DMS79 (cell line): ENCODE results near the gene MAX.
A peak's percentile ranks its signal among the peaks of the same experiment; 100 is the strongest.

ENCODE experiments used
- DNase-seq: peaks from one replicate; lab custom pipeline; 2025; lab: John Stamatoyannopoulos, UW

The MAX gene

GRCh38 chr14:65072937-65073336, 29.4 kb downstream of the MAX start:
- DNase-seq, result no peak

GRCh38 chr14:65072256-65072655, 30.1 kb downstream of the MAX start:
- DNase-seq, result no peak

- no peak for DNase-seq
Observed at GRCh38 chr14:65071544-65071943, 30.8 kb downstream of the MAX start.

- DNase-seq, result peak; percentile 93
Observed at GRCh38 chr14:65070471-65070976, 31.8 kb downstream of the MAX start.

- no peak for DNase-seq
Observed at GRCh38 chr14:65069874-65070413, 32.4 kb downstream of the MAX start.

GRCh38 chr14:65065719-65066118, 36.6 kb downstream of the MAX start:
- no peak for DNase-seq

GRCh38 chr14:65062096-65063075, 39.9 kb downstream of the MAX start:
- DNase-seq, result no peak

- no peak for DNase-seq
Observed at GRCh38 chr14:65057695-65058094, 44.6 kb downstream of the MAX start.

- DNase-seq, result no peak
Observed at GRCh38 chr14:65054471-65055085, 47.7 kb downstream of the MAX start.

GRCh38 chr14:65053466-65053865, 48.9 kb downstream of the MAX start:
- no peak for DNase-seq

GRCh38 chr14:65052832-65053231, 49.5 kb downstream of the MAX start:
- no peak for DNase-seq

- no peak for DNase-seq
Observed at GRCh38 chr14:65045709-65046108, 56.6 kb downstream of the MAX start.

GRCh38 chr14:65045006-65045405, 57.3 kb downstream of the MAX start:
- DNase-seq, result no peak

- DNase-seq, result no peak
Observed at GRCh38 chr14:65044596-65044959, 57.7 kb downstream of the MAX start.

GRCh38 chr14:65043893-65044595, 58.3 kb downstream of the MAX start:
- no peak for DNase-seq

GRCh38 chr14:65042731-65043372, 59.5 kb downstream of the MAX start:
- no peak for DNase-seq

GRCh38 chr14:65042296-65042695, 60.0 kb downstream of the MAX start:
- no peak for DNase-seq

GRCh38 chr14:65041434-65041915, 60.8 kb downstream of the MAX start:
- no peak for DNase-seq

GRCh38 chr14:65040666-65041433, 61.5 kb downstream of the MAX start:
- DNase-seq, result no peak

- DNase-seq, result no peak
Observed at GRCh38 chr14:65038966-65039365, 63.4 kb downstream of the MAX start.

GRCh38 chr14:65035049-65035448, 67.3 kb downstream of the MAX start:
- no peak for DNase-seq
